GM18517 (cell line): Measurements from ENCODE around the gene REEP2.

ENCODE experiments used
- ATAC-seq: cut with Tn5 transposase; IDR thresholded peaks from one replicate; pipeline ENCODE4 v1.9.1; 2021; ENCODE audit warnings: mild to moderate bottlenecking, moderate library complexity; ENCODE audit not compliant: unreplicated experiment

The REEP2 gene

GRCh38 chr5:138495351-138495750, 56.5 kb downstream of the REEP2 start:
- ATAC-seq = no peak
